HFFc6 (cell line): ENCODE data around the gene CDH13. TPM values are rescaled to one million over a fixed set of nuclear protein-coding genes. Genes with fewer than 3 reads are reported as not detected.

Source experiments
- DNase-seq: peaks from one replicate; pipeline ENCODE4 v3.0.0-alpha.2; 2018
- H3K27ac Mint-ChIP-seq: 2 replicates; pipeline ENCODE4 v1.8.0; 2020; ENCODE audit warnings: mild to moderate bottlenecking, mixed read lengths
- H3K27me3 Mint-ChIP-seq: 2 replicates; pipeline ENCODE4 v1.8.0; 2021; ENCODE audit warnings: mild to moderate bottlenecking, moderate library complexity, mixed read lengths; ENCODE audit not compliant: insufficient read depth
- H3K36me3 Mint-ChIP-seq: 2 replicates; pipeline ENCODE4 v1.8.0; 2021; ENCODE audit warnings: low read depth, mixed read lengths
- H3K4me1 Mint-ChIP-seq: 2 replicates; pipeline ENCODE4 v1.8.0; 2020; ENCODE audit warnings: low read depth, mixed read lengths
- H3K4me3 Mint-ChIP-seq: 2 replicates; pipeline ENCODE4 v1.8.0; 2020; ENCODE audit warnings: mild to moderate bottlenecking, moderate library complexity, mixed read lengths
- H3K9me3 Mint-ChIP-seq: 2 replicates; pipeline ENCODE4 v1.8.0; 2020; ENCODE audit warnings: mild to moderate bottlenecking, mixed read lengths
- total RNA-seq, 6 experiments: library from RNA; stranded (reverse); fragmentation: NEBNext Ultra II Directional; extraction: Animal tissue kit (Norgen Biotek cat#: 25700); gene quantifications; 2 replicates in 1 of 6; 3 replicates in 5 of 6; pipeline ENCODE4 v1.2.3, GENCODE V29; 2021
- TF ChIP-seq, protein P1 (sequence below): fragments of 200-600 bp; sonication (generic); IDR thresholded peaks from 2 replicates; pipeline ENCODE4 v1.5.0; 2021; ENCODE audit warnings: antibody characterized with exemption, mild to moderate bottlenecking

Gene CDH13
- total RNA-seq, 6 experiments from 2014 or later: 3.6 to 14.7 (median 4.7) TPM

DNA sequence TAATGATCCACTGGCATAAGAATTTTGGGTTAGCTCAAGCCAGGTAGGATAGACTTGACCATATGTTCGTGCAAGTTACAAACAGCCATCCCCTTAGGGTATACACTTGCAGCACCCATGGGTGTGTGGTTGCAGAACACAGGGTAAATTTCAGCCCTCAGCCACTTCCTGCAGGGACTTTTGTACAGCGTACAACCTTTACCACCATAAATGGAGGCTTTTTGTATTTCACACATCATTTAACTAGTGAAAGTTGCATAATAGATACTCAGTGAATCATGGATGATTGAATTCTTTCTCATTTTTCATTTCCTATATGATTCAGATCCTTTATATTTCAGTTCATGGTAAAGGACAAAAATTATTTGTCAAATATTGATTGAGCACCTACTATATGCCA, 473.9 kb downstream of the CDH13 start:
- Mint-ChIP-seq H3K4me1 (no peaks in the 10 kb centered on the region), H3K27me3 (peaks cover 1% of the 10 kb centered on the region; the same call in 1 of the 2 replicates), H3K36me3 (peaks cover 16% of the 10 kb centered on the region), H3K9me3 (peaks cover 39% of the 10 kb centered on the region), H3K27ac (no peak overlapping the region), H3K4me3 (no peak overlapping the region)
- DNase-seq: no peak
- TF ChIP-seq, protein P1, sequence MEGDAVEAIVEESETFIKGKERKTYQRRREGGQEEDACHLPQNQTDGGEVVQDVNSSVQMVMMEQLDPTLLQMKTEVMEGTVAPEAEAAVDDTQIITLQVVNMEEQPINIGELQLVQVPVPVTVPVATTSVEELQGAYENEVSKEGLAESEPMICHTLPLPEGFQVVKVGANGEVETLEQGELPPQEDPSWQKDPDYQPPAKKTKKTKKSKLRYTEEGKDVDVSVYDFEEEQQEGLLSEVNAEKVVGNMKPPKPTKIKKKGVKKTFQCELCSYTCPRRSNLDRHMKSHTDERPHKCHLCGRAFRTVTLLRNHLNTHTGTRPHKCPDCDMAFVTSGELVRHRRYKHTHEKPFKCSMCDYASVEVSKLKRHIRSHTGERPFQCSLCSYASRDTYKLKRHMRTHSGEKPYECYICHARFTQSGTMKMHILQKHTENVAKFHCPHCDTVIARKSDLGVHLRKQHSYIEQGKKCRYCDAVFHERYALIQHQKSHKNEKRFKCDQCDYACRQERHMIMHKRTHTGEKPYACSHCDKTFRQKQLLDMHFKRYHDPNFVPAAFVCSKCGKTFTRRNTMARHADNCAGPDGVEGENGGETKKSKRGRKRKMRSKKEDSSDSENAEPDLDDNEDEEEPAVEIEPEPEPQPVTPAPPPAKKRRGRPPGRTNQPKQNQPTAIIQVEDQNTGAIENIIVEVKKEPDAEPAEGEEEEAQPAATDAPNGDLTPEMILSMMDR: no peak

DNA sequence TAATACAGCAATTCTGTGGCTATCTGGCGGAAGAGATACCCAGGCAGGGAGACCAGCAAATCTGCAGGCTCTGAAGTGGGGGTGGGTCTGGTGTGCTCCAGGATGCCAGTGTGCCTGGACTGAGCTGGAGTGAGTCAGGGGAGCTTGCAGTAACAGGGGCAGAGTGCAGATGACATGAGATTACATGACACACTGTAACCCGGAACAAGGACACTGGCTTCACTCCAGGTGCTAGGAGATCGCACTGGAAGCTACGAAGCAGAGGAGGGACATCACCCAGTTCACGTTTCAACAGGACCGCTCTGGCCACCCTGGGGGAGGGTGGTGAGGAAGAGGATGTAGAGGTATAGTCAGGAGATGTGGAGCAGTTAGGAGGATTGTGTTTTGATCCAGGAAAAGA, 475.6 kb downstream of the CDH13 start:
- TF ChIP-seq, protein P1: no peak
- H3K27me3 Mint-ChIP-seq: peaks cover 1% of the 10 kb centered on the region; the same call in 1 of the 2 replicates
- DNase-seq: no peak
- H3K4me1 Mint-ChIP-seq: no peaks in the 10 kb centered on the region
- H3K9me3 Mint-ChIP-seq: peaks cover 38% of the 10 kb centered on the region
- no peak overlapping the region for H3K27ac Mint-ChIP-seq
- H3K36me3 Mint-ChIP-seq: peaks cover 16% of the 10 kb centered on the region
- H3K4me3 Mint-ChIP-seq: no peak overlapping the region

DNA sequence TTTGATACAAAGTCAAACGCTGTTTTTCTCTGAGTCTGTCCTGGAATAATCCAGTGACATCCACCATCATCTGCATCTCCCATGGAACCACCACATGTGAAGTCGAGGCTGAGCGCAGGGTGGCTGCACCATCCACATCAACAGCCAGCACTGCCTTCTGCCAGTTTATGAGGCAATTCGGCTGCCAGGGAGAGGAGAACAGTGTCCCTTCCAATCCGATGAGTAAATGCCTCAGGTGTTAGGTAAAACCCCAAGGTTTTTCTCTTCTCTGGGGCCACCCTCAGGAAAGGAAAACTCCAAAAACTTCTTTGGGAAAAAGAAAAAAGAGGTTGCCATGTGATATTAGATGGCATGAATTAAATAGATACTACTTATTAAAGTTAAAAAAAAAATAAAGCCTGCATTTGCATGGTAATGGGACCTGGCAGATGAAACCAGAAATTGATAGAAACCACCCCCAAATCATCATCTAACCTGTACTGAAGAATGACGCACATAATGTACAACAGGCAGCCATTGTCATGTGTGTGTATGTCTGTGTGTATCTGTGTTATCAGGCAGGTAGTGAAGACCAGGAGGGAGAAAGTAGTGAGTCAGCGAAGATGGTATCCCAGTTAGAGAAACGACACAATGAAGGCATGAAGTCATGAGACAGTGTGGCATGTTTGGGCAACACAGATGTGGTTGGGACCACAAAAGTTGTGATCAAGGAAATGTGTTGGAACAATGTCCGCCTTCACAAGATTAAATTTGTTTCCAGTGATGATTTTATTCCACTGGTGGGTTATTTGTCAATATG, 478.7 kb downstream of the CDH13 start:
- H3K4me3 Mint-ChIP-seq: no peak overlapping the region
- peaks cover 11% of the 10 kb centered on the region; the same call in 1 of the 2 replicates for H3K36me3 Mint-ChIP-seq
- no peak overlapping the region for H3K27ac Mint-ChIP-seq
- TF ChIP-seq, protein P1: no peak
- no peaks in the 10 kb centered on the region for H3K4me1 Mint-ChIP-seq
- H3K27me3 Mint-ChIP-seq: peaks cover 1% of the 10 kb centered on the region; the same call in 1 of the 2 replicates
- no peak for DNase-seq
- H3K9me3 Mint-ChIP-seq: peaks cover 15% of the 10 kb centered on the region

DNA sequence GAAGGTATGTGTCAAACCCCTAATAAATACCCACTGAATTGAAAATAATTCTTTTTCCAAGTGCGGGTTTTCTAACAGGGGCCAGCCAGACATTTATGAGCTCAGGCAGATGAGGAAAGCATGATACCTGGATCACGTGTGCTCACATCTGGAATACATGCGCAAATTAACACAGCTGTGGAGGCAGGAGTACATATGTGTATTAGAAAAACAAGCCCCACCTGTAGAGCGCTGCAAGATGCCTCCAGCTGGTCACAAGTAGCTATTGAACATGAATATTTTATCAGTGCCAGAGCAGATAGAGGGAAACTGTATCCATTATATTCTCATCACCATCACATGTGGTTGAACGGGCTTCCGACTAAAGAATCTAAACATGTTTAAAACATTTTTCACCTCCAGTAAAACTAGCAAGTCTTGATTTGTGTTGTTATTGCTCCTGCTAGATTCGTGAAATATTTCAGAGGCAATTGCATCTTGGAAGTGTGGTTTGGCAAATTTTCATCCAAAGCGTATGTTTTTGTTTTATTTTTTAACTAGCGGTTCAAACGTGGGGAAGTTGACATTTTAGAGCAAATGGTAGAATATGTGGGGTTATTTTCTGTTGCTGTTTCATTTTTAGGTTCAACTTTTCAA, 482.8 kb downstream of the CDH13 start:
- TF ChIP-seq, protein P1: no peak; the same call in 1 of the 2 replicates
- DNase-seq: no peak
- Mint-ChIP-seq H3K4me1 (peaks cover 10% of the 10 kb centered on the region; the same call in 1 of the 2 replicates), H3K4me3 (no peak overlapping the region), H3K27me3 (no peaks in the 10 kb centered on the region), H3K9me3 (no peaks in the 10 kb centered on the region; the same call in 1 of the 2 replicates), H3K36me3 (no peaks in the 10 kb centered on the region), H3K27ac (no peak overlapping the region)

DNA sequence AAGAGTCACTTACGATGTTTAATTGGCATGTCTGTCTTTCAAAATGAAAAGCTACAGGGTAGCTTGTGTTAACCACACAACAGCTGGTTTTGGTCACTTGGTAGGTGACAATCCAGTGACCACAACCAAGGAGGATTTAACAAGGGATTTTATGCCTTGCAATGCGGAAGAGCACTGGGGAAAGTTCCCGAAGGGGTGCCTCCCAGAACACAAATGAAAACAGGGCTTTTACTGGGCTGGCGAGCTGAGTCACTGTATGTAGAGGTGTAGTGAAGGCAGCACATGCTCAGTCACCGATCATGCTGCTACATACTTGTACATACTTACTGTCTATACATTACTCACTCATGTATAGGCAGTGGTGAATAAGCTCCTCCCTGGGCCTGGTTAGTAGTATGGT, 483.5 kb downstream of the CDH13 start:
- TF ChIP-seq, protein P1: no peak
- no peaks in the 10 kb centered on the region; the same call in 1 of the 2 replicates for H3K9me3 Mint-ChIP-seq
- H3K4me3 Mint-ChIP-seq: no peak overlapping the region
- H3K27ac Mint-ChIP-seq: no peak overlapping the region
- no peaks in the 10 kb centered on the region for H3K36me3 Mint-ChIP-seq
- no peaks in the 10 kb centered on the region for H3K27me3 Mint-ChIP-seq
- H3K4me1 Mint-ChIP-seq: peaks cover 10% of the 10 kb centered on the region; the same call in 1 of the 2 replicates
- DNase-seq: no peak
